22Rv1 (cell line): Measurements from ENCODE around the gene MSI2.

ENCODE experiments used
- H3K27ac ChIP-seq: fragments of 450-650 bp; 2 replicates; pipeline ENCODE4 v1.5.1; 2017
- ZFX ChIP-seq: fragments of 450-650 bp; IDR thresholded peaks from 2 replicates; pipeline ENCODE4 v1.6.1; 2017; ENCODE audit warnings: antibody characterized with exemption, borderline replicate concordance
- TF ChIP-seq, protein P1 (sequence below): fragments of 450-650 bp; IDR thresholded peaks from 2 replicates; pipeline ENCODE4 v1.5.1; 2017; ENCODE audit warnings: mild to moderate bottlenecking

The MSI2 gene

DNA sequence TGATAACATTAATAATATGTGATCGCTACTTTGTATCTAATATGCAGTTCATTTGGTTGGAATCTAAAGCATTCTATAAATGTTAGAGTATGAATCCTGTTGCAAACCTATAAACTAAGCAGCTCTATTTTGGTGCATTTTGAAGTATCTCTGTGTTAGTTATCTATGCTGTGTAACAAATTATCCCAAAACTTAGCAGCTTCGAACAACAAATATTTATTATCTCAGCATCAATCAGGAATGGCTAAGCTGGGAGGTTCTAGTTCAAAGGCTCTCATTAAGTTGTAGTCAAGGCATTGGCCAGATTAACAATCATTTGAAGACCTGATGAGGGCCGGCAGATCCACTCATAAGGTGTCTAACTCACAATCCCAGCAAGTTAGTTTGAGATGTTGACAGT, 10.1 kb upstream of the MSI2 start:
- TF ChIP-seq ZFX, result no peak
- TF ChIP-seq, protein P1, sequence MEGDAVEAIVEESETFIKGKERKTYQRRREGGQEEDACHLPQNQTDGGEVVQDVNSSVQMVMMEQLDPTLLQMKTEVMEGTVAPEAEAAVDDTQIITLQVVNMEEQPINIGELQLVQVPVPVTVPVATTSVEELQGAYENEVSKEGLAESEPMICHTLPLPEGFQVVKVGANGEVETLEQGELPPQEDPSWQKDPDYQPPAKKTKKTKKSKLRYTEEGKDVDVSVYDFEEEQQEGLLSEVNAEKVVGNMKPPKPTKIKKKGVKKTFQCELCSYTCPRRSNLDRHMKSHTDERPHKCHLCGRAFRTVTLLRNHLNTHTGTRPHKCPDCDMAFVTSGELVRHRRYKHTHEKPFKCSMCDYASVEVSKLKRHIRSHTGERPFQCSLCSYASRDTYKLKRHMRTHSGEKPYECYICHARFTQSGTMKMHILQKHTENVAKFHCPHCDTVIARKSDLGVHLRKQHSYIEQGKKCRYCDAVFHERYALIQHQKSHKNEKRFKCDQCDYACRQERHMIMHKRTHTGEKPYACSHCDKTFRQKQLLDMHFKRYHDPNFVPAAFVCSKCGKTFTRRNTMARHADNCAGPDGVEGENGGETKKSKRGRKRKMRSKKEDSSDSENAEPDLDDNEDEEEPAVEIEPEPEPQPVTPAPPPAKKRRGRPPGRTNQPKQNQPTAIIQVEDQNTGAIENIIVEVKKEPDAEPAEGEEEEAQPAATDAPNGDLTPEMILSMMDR, result no peak
- no peak overlapping the region for H3K27ac ChIP-seq

DNA sequence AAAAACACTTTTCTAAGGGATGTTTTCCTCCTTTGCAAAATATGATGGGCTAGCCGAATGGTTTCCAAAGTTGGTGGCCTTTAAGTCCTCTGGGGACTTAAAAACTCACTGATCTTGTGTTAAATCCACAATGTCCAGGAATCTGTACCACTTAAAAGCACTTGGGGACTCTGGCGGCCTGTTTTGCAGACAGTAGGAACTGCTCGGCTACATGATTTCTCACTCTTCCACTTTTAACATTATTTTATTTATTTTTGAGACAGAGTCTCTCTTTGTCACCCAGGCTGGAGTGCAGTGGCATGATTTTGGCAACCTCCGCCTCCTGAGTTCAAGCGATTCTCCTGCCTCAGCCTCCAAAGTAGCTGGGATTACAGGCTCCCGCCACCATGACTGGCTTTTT, 9.1 kb upstream of the MSI2 start:
- no peak overlapping the region for H3K27ac ChIP-seq
- TF ChIP-seq ZFX, result no peak
- TF ChIP-seq, protein P1, result no peak

DNA sequence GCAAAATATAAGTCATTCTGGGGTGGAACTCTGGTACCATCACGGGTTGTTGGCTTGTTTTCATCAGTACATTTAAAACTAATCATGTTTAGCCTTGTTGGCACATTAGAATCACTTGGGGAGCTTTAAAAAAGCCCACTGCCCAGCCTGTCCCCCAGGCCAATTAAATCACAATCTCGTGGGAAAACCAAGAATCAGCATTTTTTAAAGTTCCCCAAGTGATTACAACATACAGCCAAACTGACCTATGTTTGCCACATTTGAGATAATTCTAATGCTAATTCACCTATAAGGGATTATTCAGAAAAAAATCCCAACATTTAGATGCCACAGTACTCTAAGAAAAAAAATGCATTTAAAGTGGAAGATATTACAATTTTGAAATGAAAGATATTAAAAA, 8.4 kb upstream of the MSI2 start:
- H3K27ac ChIP-seq, result no peak overlapping the region
- TF ChIP-seq ZFX, result no peak
- TF ChIP-seq, protein P1, result no peak

DNA sequence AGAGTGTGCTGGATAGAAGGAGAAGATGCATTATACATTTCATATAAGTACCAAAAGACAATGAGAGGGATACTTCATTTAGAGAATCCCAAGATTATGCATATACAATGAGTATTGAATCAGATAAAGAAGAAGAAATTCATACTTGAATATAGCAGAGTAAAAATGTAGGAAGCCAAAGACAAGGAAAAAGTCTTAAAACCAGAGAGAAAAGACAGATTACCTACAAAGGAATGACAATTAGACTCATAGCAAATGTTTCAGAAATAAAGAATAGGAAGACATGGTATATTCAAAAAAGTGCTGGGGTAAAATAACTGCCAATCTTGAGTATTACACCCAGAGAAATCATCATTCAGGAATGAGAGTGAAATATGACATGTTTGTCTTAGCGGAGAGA, 6.8 kb upstream of the MSI2 start:
- no peak for TF ChIP-seq ZFX
- TF ChIP-seq, protein P1, result no peak
- H3K27ac ChIP-seq, result no peak overlapping the region

DNA sequence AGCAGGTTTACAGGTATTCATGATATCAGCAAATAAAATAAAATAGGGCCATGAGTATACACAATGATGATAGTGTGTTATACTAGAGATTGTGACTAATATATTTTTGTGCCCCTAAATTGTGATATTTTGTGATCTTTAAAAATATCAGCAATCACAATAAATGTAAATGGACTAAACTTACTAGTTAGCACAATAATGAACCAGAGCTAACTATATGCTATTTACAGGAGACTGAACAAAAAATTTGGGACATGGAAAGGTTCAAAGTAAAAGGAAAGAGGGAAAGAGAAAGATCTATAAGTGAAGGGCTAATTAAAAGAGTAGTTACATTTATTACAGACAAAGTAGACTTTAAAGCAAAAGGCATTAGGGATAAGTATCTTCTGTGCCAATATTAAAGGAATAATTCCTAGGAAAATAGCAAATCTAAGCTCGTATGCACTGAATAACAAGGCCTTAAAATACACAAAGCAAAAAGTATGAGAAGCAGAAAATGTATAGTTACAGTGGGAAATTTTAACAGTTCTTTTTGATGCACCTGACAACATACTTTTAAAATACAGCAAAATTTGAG, 5.0 kb upstream of the MSI2 start:
- no peak overlapping the region for H3K27ac ChIP-seq
- TF ChIP-seq, protein P1, result no peak
- no peak for TF ChIP-seq ZFX

DNA sequence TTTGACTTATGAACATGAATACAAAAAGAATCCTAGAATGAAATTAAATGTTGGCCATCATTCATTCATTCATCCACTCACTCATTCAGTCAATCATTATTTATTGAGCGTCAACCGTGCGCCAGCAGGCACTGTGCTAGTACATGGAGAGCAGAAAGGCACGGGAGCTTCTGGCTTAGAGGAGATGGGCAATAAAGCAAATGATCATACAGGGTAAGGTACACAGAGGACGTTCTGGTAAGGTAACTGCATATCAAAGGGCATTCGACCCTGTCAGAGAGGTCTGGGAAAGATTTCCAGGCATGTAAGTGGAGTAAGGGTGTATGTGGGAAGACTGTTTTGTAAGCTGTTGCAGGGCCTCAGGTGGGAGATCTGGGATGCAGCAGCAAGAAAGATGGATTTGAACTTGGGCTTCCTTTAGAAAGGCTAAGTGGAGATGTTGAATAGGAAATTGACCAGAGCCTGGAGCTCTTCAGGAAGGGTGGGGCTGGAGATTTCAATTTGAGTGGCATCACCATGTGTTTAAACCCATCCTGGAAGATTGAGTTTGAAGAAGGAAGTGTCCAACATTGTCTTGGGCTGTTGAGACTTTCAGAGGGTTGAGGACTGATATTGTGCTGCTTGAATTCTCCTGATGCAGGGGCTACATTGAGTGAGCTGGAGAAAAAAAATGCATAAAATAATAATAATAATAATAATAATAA, 2.8 kb upstream of the MSI2 start:
- TF ChIP-seq ZFX, result no peak
- TF ChIP-seq, protein P1, result no peak
- H3K27ac ChIP-seq, result no peak overlapping the region

DNA sequence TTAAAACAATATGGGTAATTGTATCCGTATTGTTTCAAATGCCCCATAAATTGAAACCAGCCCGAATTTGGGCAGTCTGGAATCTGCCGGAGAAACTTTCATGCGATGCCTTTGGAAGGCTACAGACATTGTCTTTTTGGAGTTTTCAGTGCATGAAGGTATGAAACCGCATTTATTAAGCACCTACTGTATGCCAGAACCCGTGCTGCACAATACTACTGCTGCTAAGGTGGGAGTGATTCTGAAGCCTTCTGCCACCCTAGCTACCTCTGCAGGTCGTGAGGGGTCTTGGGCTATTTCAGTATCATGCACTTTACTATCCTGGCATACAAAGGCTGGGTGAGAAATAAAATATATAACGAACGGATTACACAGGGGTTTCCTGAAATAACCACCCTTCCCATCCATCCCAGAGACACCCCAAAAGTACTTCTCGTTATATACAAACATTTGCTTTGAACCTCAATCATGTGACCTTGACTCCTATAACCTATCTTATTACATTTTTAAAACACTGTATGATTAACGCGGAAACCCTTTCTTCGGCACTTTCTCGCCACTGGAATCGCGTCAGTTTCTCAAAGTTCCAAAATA, 1.0 kb upstream of the MSI2 start:
- no peak for TF ChIP-seq ZFX
- TF ChIP-seq, protein P1, result no peak
- peak overlapping the region; percentile 68 for H3K27ac ChIP-seq
